Suprapubic skin (tissue), 4 donors: ENCODE measurements around the gene TMEM74B.

Experiments
- CTCF ChIP-seq, 2 donors: fragments of 200-600 bp in 1 of 2; fragments of 450-650 bp in 1 of 2; sonication (generic) in 1 of 2; IDR thresholded peaks; one replicate each; pipeline ENCODE4 v1.5.1; 2016 to 2019; ENCODE audit warnings: antibody characterized with exemption in 2 of 2, mild to moderate bottlenecking in 1 of 2, moderate library complexity in 1 of 2
- POLR2A ChIP-seq, 2 donors: fragments of 450-650 bp; IDR thresholded peaks; one replicate each; pipeline ENCODE4 v1.6.1; 2017; ENCODE audit warnings: antibody characterized with exemption in 2 of 2, mild to moderate bottlenecking in 2 of 2, moderate library complexity in 2 of 2
- POLR2AphosphoS5 ChIP-seq, 3 donors: sonication (generic); formaldehyde crosslinking; IDR thresholded peaks; one replicate each; pipeline ENCODE4 v1.6.1; 2017; ENCODE audit warnings: antibody characterized with exemption in 3 of 3

- TF ChIP-seq POLR2AphosphoS5 (IDR thresholded peaks at IDR 0.05) (no peak), POLR2A (IDR thresholded peaks at IDR 0.05) (no peak), CTCF (IDR thresholded peaks at IDR 0.05) (no peak)
These were observed 23.8 kb downstream of the TMEM74B start for GRCh38 chr20:1160991-1161390.
